K562 (cell line): Measurements from ENCODE around the gene TMX3. TPM values are rescaled to one million over a fixed set of nuclear protein-coding genes. Genes with fewer than 3 reads are reported as not detected.

Source experiments
- CHD7 ChIP-seq: fragments of 200-600 bp; sonication (generic); IDR thresholded peaks from one replicate; pipeline ENCODE4 v1.6.1; 2012; ENCODE audit warnings: mild to moderate bottlenecking, low read depth, low read length, inconsistent platforms
- CXXC5 ChIP-seq: fragments of 250-450 bp; sonication (Bioruptor Pico); IDR thresholded peaks from 2 replicates; pipeline ENCODE4 v1.8.0; 2022; ENCODE audit warnings: inconsistent platforms, mild to moderate bottlenecking, moderate library complexity
- RNF2 ChIP-seq: sonication (generic); IDR thresholded peaks from 2 replicates; pipeline ENCODE4 v1.6.1; 2016
- SNIP1 ChIP-seq: fragments of 450-650 bp; IDR thresholded peaks from 2 replicates; pipeline ENCODE4 v1.7.1; 2017; ENCODE audit warnings: low read depth, mild to moderate bottlenecking
- SUPT5H ChIP-seq: fragments of 450-650 bp; IDR thresholded peaks from 2 replicates; pipeline ENCODE4 v1.6.1; 2016
- THRB ChIP-seq: fragments of 450-650 bp; formaldehyde crosslinking; conservative IDR thresholded peaks from 2 replicates; pipeline ENCODE4 v1.4.0; 2022; ENCODE audit warnings: mild to moderate bottlenecking, missing genetic modification characterization
- polyA plus RNA-seq, 8 experiments: library from polyadenylated mRNA; depleted of rRNA in 4 of 8; stranded (reverse) in 5 of 8; unstranded in 3 of 8; fragments of >200 nt; fragmentation: Nextera tagmentation in 2 of 8; fragmentation: Illumina TruSeq in 1 of 8; extraction: Ambion mirVana in 2 of 8; extraction: Trizol in 1 of 8; gene quantifications; 2 replicates each; pipeline versions ENCODE4 v1.2.1 to v1.2.3, GENCODE V29; 2011 to 2014; ENCODE audit warnings: inconsistent platforms in 1 of 8, missing spikeins in 1 of 8
- total RNA-seq, 7 experiments: library from RNA; depleted of rRNA in 6 of 7; stranded (reverse); fragments of >200 nt in 6 of 7; fragmentation: Illumina TruSeq in 2 of 7; extraction: Trizol in 2 of 7; gene quantifications; 2 replicates each; pipeline versions ENCODE4 v1.2.1 to v1.2.3, GENCODE V29; 2011 to 2021; ENCODE audit warnings: low replicate concordance in 1 of 7
- TF ChIP-seq, protein P1 (sequence below): sonication (generic); formaldehyde crosslinking; IDR thresholded peaks from 2 replicates; pipeline ENCODE4 v1.8.0; 2022; ENCODE audit warnings: mild to moderate bottlenecking, missing genetic modification reagents
- TF ChIP-seq, protein P2 (sequence below), 3 experiments: fragments of 200-800 bp in 1 of 3; fragments of 250-450 bp in 1 of 3; fragments of 450-650 bp in 1 of 3; sonication (Bioruptor Pico) in 1 of 3; sonication (Bioruptor generic) in 1 of 3; formaldehyde crosslinking in 1 of 3; IDR thresholded peaks; 2 replicates each; pipeline versions ENCODE4 v1.6.1 to v1.8.0; 2016 to 2022; ENCODE audit warnings: mild to moderate bottlenecking in 2 of 3, missing genetic modification characterization in 2 of 3, missing compliant biosample characterization in 1 of 3, moderate library complexity in 1 of 3

The TMX3 gene
- total and polyA plus RNA-seq, 9 of the 15 experiments (the other 6 are each of a cell fraction or from before 2014, with no cell fraction given), result 13.2 to 40.5 (median 20.7) TPM

GRCh38 chr18:68714712-68715496, at the start of gene TMX3 (continued):
- TF ChIP-seq CHD7 (no peak), CXXC5 (CRISPR knock-in tag) (peak; percentile 93), THRB (CRISPR knock-in tag) (no peak), SNIP1 (no peak), SUPT5H (peak; percentile 69), RNF2 (peak; percentile 49)
- TF ChIP-seq, protein P1, sequence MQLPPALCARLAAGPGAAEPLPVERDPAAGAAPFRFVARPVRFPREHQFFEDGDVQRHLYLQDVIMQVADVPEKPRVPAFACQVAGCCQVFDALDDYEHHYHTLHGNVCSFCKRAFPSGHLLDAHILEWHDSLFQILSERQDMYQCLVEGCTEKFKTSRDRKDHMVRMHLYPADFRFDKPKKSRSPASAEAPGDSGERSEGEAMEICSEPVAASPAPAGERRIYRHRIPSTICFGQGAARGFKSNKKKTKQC (CRISPR knock-in tag), result peak; percentile 59; the same call in 1 of the 2 replicates
- TF ChIP-seq, protein P2, sequence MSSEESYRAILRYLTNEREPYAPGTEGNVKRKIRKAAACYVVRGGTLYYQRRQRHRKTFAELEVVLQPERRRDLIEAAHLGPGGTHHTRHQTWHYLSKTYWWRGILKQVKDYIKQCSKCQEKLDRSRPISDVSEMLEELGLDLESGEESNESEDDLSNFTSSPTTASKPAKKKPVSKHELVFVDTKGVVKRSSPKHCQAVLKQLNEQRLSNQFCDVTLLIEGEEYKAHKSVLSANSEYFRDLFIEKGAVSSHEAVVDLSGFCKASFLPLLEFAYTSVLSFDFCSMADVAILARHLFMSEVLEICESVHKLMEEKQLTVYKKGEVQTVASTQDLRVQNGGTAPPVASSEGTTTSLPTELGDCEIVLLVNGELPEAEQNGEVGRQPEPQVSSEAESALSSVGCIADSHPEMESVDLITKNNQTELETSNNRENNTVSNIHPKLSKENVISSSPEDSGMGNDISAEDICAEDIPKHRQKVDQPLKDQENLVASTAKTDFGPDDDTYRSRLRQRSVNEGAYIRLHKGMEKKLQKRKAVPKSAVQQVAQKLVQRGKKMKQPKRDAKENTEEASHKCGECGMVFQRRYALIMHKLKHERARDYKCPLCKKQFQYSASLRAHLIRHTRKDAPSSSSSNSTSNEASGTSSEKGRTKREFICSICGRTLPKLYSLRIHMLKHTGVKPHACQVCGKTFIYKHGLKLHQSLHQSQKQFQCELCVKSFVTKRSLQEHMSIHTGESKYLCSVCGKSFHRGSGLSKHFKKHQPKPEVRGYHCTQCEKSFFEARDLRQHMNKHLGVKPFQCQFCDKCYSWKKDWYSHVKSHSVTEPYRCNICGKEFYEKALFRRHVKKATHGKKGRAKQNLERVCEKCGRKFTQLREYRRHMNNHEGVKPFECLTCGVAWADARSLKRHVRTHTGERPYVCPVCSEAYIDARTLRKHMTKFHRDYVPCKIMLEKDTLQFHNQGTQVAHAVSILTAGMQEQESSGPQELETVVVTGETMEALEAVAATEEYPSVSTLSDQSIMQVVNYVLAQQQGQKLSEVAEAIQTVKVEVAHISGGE (CRISPR knock-in tag; IDR thresholded peaks at IDR 0.05), result peak; percentile 85 to 97 (median 91); a peak in 5 of 6 replicates
